Measurements from ENCODE around the gene AHCTF1. TPM values are rescaled to one million over a fixed set of nuclear protein-coding genes. Genes with fewer than 3 reads are reported as not detected.
A peak's percentile ranks its signal among the peaks of the same experiment; 100 is the strongest.

The AHCTF1 gene
- total and polyA plus RNA-seq, 10 of the 15 experiments (the other 5 are each of a cell fraction or from before 2014, with no cell fraction given) = 3.4 to 45.5 (median 17.8) TPM

DNA sequence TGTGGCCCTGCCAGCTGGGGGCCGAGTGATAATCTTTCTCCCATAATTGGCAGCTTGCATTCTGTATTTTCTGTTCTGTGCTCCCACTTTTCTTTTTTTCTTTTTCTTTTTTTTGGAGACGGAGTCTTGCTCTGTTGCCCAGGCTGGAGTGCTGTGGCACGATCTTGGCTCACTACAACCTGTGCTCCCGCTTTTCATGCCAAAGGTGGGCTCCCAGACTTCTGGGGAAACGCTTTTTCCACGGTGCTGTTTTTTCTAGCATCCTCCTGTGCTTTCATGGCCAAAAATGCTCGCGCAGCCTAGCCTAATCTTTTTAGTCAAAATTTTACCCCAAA is 585 bp upstream of the AHCTF1 start (continued):
- no peak for TF ChIP-seq CBX5 (IDR thresholded peaks at IDR 0.05; ENCODE audit: low read depth)
- no peak for TF ChIP-seq SMAD5 (IDR thresholded peaks at IDR 0.05; ENCODE audit: low read depth)
- no peak for TF ChIP-seq IKZF1 (conservative IDR thresholded peaks at IDR 0.05)
- TF ChIP-seq SKIL (IDR thresholded peaks at IDR 0.05; ENCODE audit: low read depth, poor library complexity, severe bottlenecking) = no peak
- TF ChIP-seq RUNX3 (IDR thresholded peaks at IDR 0.05; ENCODE audit: low read length) = 0 out of 2 replicates have a peak, but pooled peaks have one; percentile 4
- TF ChIP-seq MLLT1 (IDR thresholded peaks at IDR 0.05) = peak; percentile 65; the same call in 1 of the 2 replicates
- TF ChIP-seq SUPT20H (IDR thresholded peaks at IDR 0.05; ENCODE audit: borderline replicate concordance, control insufficient read depth, low read depth, low read length) = no peak
- TF ChIP-seq ATF7 (IDR thresholded peaks at IDR 0.05; ENCODE audit: low read depth) = no peak
- no peak for TF ChIP-seq EP300 (IDR thresholded peaks at IDR 0.05; ENCODE audit: borderline replicate concordance in 1 of 2, control insufficient read depth in 1 of 2, low read depth in 2 of 2, low read length in 2 of 2)
- TF ChIP-seq, protein P1, sequence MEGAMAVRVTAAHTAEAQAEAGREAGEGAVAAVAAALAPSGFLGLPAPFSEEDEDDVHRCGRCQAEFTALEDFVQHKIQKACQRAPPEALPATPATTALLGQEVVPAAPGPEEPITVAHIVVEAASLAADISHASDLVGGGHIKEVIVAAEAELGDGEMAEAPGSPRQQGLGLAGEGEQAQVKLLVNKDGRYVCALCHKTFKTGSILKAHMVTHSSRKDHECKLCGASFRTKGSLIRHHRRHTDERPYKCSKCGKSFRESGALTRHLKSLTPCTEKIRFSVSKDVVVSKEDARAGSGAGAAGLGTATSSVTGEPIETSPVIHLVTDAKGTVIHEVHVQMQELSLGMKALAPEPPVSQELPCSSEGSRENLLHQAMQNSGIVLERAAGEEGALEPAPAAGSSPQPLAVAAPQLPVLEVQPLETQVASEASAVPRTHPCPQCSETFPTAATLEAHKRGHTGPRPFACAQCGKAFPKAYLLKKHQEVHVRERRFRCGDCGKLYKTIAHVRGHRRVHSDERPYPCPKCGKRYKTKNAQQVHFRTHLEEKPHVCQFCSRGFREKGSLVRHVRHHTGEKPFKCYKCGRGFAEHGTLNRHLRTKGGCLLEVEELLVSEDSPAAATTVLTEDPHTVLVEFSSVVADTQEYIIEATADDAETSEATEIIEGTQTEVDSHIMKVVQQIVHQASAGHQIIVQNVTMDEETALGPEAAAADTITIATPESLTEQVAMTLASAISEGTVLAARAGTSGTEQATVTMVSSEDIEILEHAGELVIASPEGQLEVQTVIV (IDR thresholded peaks at IDR 0.05; ENCODE audit: borderline replicate concordance, partially characterized antibody) = no peak
- TF ChIP-seq NR2C1 (IDR thresholded peaks at IDR 0.05) = no peak
- no peak for TF ChIP-seq SIX5 (IDR thresholded peaks at IDR 0.05; ENCODE audit: low read depth, low read length, severe bottlenecking)
- TF ChIP-seq SMAD1 (IDR thresholded peaks at IDR 0.05; ENCODE audit: low read depth, partially characterized antibody) = no peak
- TF ChIP-seq BCL11A (IDR thresholded peaks at IDR 0.05; ENCODE audit: low read depth, low read length) = no peak
- no peak for TF ChIP-seq HDAC2 (IDR thresholded peaks at IDR 0.05)
- TF ChIP-seq IRF3 (IDR thresholded peaks at IDR 0.05) = no peak
- TF ChIP-seq, protein P2, sequence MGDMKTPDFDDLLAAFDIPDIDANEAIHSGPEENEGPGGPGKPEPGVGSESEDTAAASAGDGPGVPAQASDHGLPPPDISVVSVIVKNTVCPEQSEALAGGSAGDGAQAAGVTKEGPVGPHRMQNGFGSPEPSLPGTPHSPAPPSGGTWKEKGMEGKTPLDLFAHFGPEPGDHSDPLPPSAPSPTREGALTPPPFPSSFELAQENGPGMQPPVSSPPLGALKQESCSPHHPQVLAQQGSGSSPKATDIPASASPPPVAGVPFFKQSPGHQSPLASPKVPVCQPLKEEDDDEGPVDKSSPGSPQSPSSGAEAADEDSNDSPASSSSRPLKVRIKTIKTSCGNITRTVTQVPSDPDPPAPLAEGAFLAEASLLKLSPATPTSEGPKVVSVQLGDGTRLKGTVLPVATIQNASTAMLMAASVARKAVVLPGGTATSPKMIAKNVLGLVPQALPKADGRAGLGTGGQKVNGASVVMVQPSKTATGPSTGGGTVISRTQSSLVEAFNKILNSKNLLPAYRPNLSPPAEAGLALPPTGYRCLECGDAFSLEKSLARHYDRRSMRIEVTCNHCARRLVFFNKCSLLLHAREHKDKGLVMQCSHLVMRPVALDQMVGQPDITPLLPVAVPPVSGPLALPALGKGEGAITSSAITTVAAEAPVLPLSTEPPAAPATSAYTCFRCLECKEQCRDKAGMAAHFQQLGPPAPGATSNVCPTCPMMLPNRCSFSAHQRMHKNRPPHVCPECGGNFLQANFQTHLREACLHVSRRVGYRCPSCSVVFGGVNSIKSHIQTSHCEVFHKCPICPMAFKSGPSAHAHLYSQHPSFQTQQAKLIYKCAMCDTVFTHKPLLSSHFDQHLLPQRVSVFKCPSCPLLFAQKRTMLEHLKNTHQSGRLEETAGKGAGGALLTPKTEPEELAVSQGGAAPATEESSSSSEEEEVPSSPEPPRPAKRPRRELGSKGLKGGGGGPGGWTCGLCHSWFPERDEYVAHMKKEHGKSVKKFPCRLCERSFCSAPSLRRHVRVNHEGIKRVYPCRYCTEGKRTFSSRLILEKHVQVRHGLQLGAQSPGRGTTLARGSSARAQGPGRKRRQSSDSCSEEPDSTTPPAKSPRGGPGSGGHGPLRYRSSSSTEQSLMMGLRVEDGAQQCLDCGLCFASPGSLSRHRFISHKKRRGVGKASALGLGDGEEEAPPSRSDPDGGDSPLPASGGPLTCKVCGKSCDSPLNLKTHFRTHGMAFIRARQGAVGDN (IDR thresholded peaks at IDR 0.05) = no peak
